Tibial nerve (tissue), 4 donors: ENCODE results near the gene TLE4. TPM values are rescaled to one million over a fixed set of nuclear protein-coding genes. Genes with fewer than 3 reads are reported as not detected.
"Not testable (repeated sequence)": the region's sequence is repeated elsewhere in the genome, so short reads cannot be mapped to it uniquely, and the experiment has no call there.

Experiments used
- DNase-seq, 2 donors: peaks; one replicate each; pipeline ENCODE4 v3.0.0-alpha.2; 2019; ENCODE audit warnings: low spot score in 2 of 2
- H3K27ac ChIP-seq, 4 donors: fragments of 200-600 bp; sonication (generic) in 3 of 4; one replicate each; pipeline ENCODE4 v1.5.1; 2017 to 2019; ENCODE audit warnings: mild to moderate bottlenecking in 1 of 4
- H3K27me3 ChIP-seq, 2 donors: fragments of 200-600 bp; sonication (generic) in 1 of 2; one replicate each; pipeline versions ENCODE4 v1.5.1 to v1.6.0; 2017 to 2019
- H3K36me3 ChIP-seq, 3 donors: fragments of 200-600 bp; sonication (generic); one replicate each; pipeline ENCODE4 v1.5.1; 2018 to 2019
- H3K4me1 ChIP-seq, 4 donors: fragments of 200-600 bp; sonication (generic) in 3 of 4; one replicate each; pipeline ENCODE4 v1.5.1; 2017 to 2019
- H3K4me3 ChIP-seq, 4 donors: fragments of 200-600 bp; sonication (generic) in 3 of 4; one replicate each; pipeline ENCODE4 v1.5.1; 2017 to 2019; ENCODE audit warnings: mild to moderate bottlenecking in 1 of 4, moderate library complexity in 1 of 4
- H3K9me3 ChIP-seq, 4 donors: fragments of 200-600 bp; sonication (generic) in 3 of 4; one replicate each; pipeline ENCODE4 v1.5.1; 2017 to 2019
- CTCF ChIP-seq, 5 experiments: fragments of 200-600 bp in 3 of 5; fragments of 450-650 bp in 2 of 5; sonication (generic) in 3 of 5; IDR thresholded peaks; one replicate each; pipeline ENCODE4 v1.5.1; 2016 to 2019; ENCODE audit warnings: antibody characterized with exemption in 5 of 5, mild to moderate bottlenecking in 3 of 5, moderate library complexity in 2 of 5
- EP300 ChIP-seq, 2 donors: sonication (generic); formaldehyde crosslinking; IDR thresholded peaks; one replicate each; pipeline ENCODE4 v1.6.1; 2017; ENCODE audit warnings: antibody characterized with exemption in 2 of 2, mild to moderate bottlenecking in 1 of 2
- POLR2A ChIP-seq, 2 donors: fragments of 450-650 bp; IDR thresholded peaks; one replicate each; pipeline ENCODE4 v1.6.1; 2017; ENCODE audit warnings: antibody characterized with exemption in 2 of 2, mild to moderate bottlenecking in 2 of 2, moderate library complexity in 2 of 2
- WGBS, 2 donors: methylation state at CpG; one replicate each; pipeline ENCODE4 v1.1.5; 2018; 5-methylcytosine and 5-hydroxymethylcytosine counted together
- total RNA-seq, 4 donors: library from RNA; depleted of rRNA; stranded (reverse); fragments of >200 nt; gene quantifications; one replicate each; pipeline ENCODE4 v1.1.0, GENCODE V29; 2016

Gene TLE4
- total RNA-seq, 4 donors from 2014 or later: 28.0 to 34.3 (median 29.8) TPM

GRCh38 chr9:79652598-79652997 lies 80.8 kb downstream of the TLE4 start:
- no peak for DNase-seq
- H3K27me3 ChIP-seq: no peaks in the 10 kb centered on the region
- no peak overlapping the region for H3K4me3 ChIP-seq
- H3K9me3 ChIP-seq: no peaks in the 10 kb centered on the region
- no peak overlapping the region for H3K27ac ChIP-seq
- no peaks in the 10 kb centered on the region for H3K4me1 ChIP-seq
- H3K36me3 ChIP-seq: peaks cover 0 to 24% (median 0%) of the 10 kb centered on the region in 3 donors
- no peak for TF ChIP-seq EP300 (IDR thresholded peaks at IDR 0.05)
- no peak for TF ChIP-seq CTCF (IDR thresholded peaks at IDR 0.05)
- TF ChIP-seq POLR2A (IDR thresholded peaks at IDR 0.05): no peak
- 92 to 97% methylated on average over 3 of the region's 3 CpGs for WGBS, 2 donors

- 94 to 96% methylated on average over 13 of the region's 13 CpGs for WGBS, 2 donors
- not testable (repeated sequence) for H3K27ac ChIP-seq, H3K4me3 ChIP-seq, H3K9me3 ChIP-seq, H3K4me1 ChIP-seq, H3K27me3 ChIP-seq, DNase-seq
- peaks cover 0 to 24% (median 0%) of the 10 kb centered on the region in 3 donors for H3K36me3 ChIP-seq
Observed at GRCh38 chr9:79654591-79655382, 83.0 kb downstream of the TLE4 start.

- no peak for DNase-seq
Observed at GRCh38 chr9:79655551-79655950, 83.8 kb downstream of the TLE4 start.

GRCh38 chr9:79656169-79656568 lies 84.4 kb downstream of the TLE4 start:
- Histone ChIP-seq H3K9me3 (no peaks in the 10 kb centered on the region), H3K4me1 (no peaks in the 10 kb centered on the region), H3K4me3 (no peak overlapping the region), H3K36me3 (peaks cover 0 to 24% (median 0%) of the 10 kb centered on the region in 3 donors), H3K27ac (no peak overlapping the region), H3K27me3 (no peaks in the 10 kb centered on the region)
- 83 to 90% methylated on average over 5 of the region's 5 CpGs for WGBS, 2 donors
- no peak for DNase-seq
- TF ChIP-seq CTCF (IDR thresholded peaks at IDR 0.05) (no peak), EP300 (IDR thresholded peaks at IDR 0.05) (no peak), POLR2A (IDR thresholded peaks at IDR 0.05) (no peak)

More at GRCh38 chr9:79655551-79655950, 83.8 kb downstream of the TLE4 start:
- no peak overlapping the region for H3K27ac ChIP-seq
- H3K4me3 ChIP-seq: no peak overlapping the region
- H3K27me3 ChIP-seq: no peaks in the 10 kb centered on the region
- H3K36me3 ChIP-seq: peaks cover 0 to 24% (median 0%) of the 10 kb centered on the region in 3 donors
- no peaks in the 10 kb centered on the region for H3K9me3 ChIP-seq
- H3K4me1 ChIP-seq: no peaks in the 10 kb centered on the region
- TF ChIP-seq EP300 (IDR thresholded peaks at IDR 0.05) (no peak), CTCF (IDR thresholded peaks at IDR 0.05) (no peak), POLR2A (IDR thresholded peaks at IDR 0.05) (no peak)

- WGBS, 2 donors: 79 to 86% methylated on average over 2 of the region's 2 CpGs
- Histone ChIP-seq H3K36me3 (peaks cover 0 to 18% (median 0%) of the 10 kb centered on the region in 3 donors), H3K4me3 (no peak overlapping the region), H3K27ac (no peak overlapping the region), H3K9me3 (no peaks in the 10 kb centered on the region), H3K4me1 (peaks cover 0 to 16% (median 3%) of the 10 kb centered on the region in 4 donors), H3K27me3 (no peaks in the 10 kb centered on the region)
- DNase-seq: no peak
- TF ChIP-seq POLR2A (IDR thresholded peaks at IDR 0.05): no peak
- no peak for TF ChIP-seq EP300 (IDR thresholded peaks at IDR 0.05)
Observed at GRCh38 chr9:79657891-79658290, 86.1 kb downstream of the TLE4 start.

- Histone ChIP-seq H3K4me3 (no peak overlapping the region), H3K27ac (no peak overlapping the region), H3K27me3 (no peaks in the 10 kb centered on the region), H3K4me1 (peaks cover 0 to 25% (median 9%) of the 10 kb centered on the region in 4 donors), H3K9me3 (no peaks in the 10 kb centered on the region), H3K36me3 (peaks cover 0 to 16% (median 0%) of the 10 kb centered on the region in 3 donors)
- 98% methylated on average over 3 of the region's 3 CpGs for WGBS, 2 donors
- TF ChIP-seq CTCF (IDR thresholded peaks at IDR 0.05) (no peak), POLR2A (IDR thresholded peaks at IDR 0.05) (no peak)
- no peak for DNase-seq
Observed at GRCh38 chr9:79658926-79659325, 87.2 kb downstream of the TLE4 start.
